Inflammatory macrophage treated with lipopolysaccharide for 1 hour (primary cell): ENCODE results near the gene POU1F1.
"Not testable (repeated sequence)": the region's sequence is repeated elsewhere in the genome, so short reads cannot be mapped to it uniquely, and the experiment has no call there.

ENCODE experiments used
- DNase-seq, 2 donors: peaks; one replicate each; pipeline ENCODE4 v3.0.0-alpha.2; 2020 to 2022

Gene POU1F1

GRCh38 chr3:87250009-87250408 is 26.4 kb downstream of the POU1F1 start:
- no peak for DNase-seq

GRCh38 chr3:87248831-87249230 is 27.6 kb downstream of the POU1F1 start:
- no peak for DNase-seq

GRCh38 chr3:87248231-87248630 is 28.2 kb downstream of the POU1F1 start:
- not testable (repeated sequence) for DNase-seq

- DNase-seq = no peak
Measured at GRCh38 chr3:87247430-87247773, 29.0 kb downstream of the POU1F1 start.

GRCh38 chr3:87246662-87247429 is 29.5 kb downstream of the POU1F1 start:
- no peak for DNase-seq

- DNase-seq = no peak
Measured at GRCh38 chr3:87236093-87236492, 40.3 kb downstream of the POU1F1 start.

GRCh38 chr3:87233805-87234204 is 42.6 kb downstream of the POU1F1 start:
- no peak for DNase-seq

- DNase-seq = no peak
Measured at GRCh38 chr3:87229113-87229512, 47.3 kb downstream of the POU1F1 start.

- no peak for DNase-seq
Measured at GRCh38 chr3:87228316-87228715, 48.1 kb downstream of the POU1F1 start.

- DNase-seq = no peak
Measured at GRCh38 chr3:87227835-87228144, 48.6 kb downstream of the POU1F1 start.

- DNase-seq = peak; percentile 92 to 98
Measured at GRCh38 chr3:87227104-87227834, 49.1 kb downstream of the POU1F1 start, which contains the start of gene CHMP2B. Gene CHMP2B, plus strand, starts transcription at chr3:87227309. Its CDS starts 214 bp downstream, at chr3:87227523.

GRCh38 chr3:87225659-87226058 is 50.7 kb downstream of the POU1F1 start:
- no peak for DNase-seq

GRCh38 chr3:87219611-87220010 is 56.8 kb downstream of the POU1F1 start:
- DNase-seq = no peak

- DNase-seq = no peak
Measured at GRCh38 chr3:87218560-87218959, 57.8 kb downstream of the POU1F1 start.
